Peyer's patch (tissue), 4 donors: Measurements from ENCODE around the gene RFNG. TPM values are rescaled to one million over a fixed set of nuclear protein-coding genes. Genes with fewer than 3 reads are reported as not detected.

Experiments
- DNase-seq, 3 donors: peaks; one replicate each; pipeline ENCODE4 v3.0.0-alpha.2; 2017 to 2019
- H3K27ac ChIP-seq, 4 donors: fragments of 200-600 bp; sonication (generic); one replicate each; pipeline ENCODE4 v1.5.1; 2016 to 2019
- H3K27me3 ChIP-seq, 2 donors: fragments of 200-600 bp; sonication (generic); one replicate each; pipeline ENCODE4 v1.5.1; 2019
- H3K36me3 ChIP-seq, 3 donors: fragments of 200-600 bp; sonication (generic); one replicate each; pipeline ENCODE4 v1.5.1; 2016 to 2019
- H3K4me1 ChIP-seq, 4 donors: fragments of 200-600 bp; sonication (generic); one replicate each; pipeline ENCODE4 v1.5.1; 2016 to 2019
- H3K4me3 ChIP-seq, 4 donors: fragments of 200-600 bp; sonication (generic); 1 replicate in 3 of 4; 2 replicates in 1 of 4; pipeline ENCODE4 v1.5.1; 2016 to 2019; ENCODE audit warnings: mild to moderate bottlenecking in 1 of 4
- H3K9me3 ChIP-seq, 4 donors: fragments of 200-600 bp; sonication (generic); one replicate each; pipeline ENCODE4 v1.5.1; 2016 to 2019; ENCODE audit warnings: mild to moderate bottlenecking in 1 of 4
- POLR2A ChIP-seq, 2 donors: fragments of 450-650 bp; IDR thresholded peaks; one replicate each; pipeline ENCODE4 v1.5.1; 2017; ENCODE audit warnings: antibody characterized with exemption in 2 of 2, mild to moderate bottlenecking in 2 of 2, moderate library complexity in 2 of 2
- total RNA-seq, 4 donors: library from RNA; depleted of rRNA; stranded (reverse); fragments of >200 nt; gene quantifications; one replicate each; pipeline ENCODE4 v1.1.0, GENCODE V29; 2016
- TF ChIP-seq, protein P1 (sequence below), 6 experiments: fragments of 450-650 bp in 4 of 6; fragments of 200-600 bp in 2 of 6; sonication (generic) in 1 of 6; IDR thresholded peaks; one replicate each; pipeline ENCODE4 v1.5.1; 2017 to 2019; ENCODE audit warnings: antibody characterized with exemption in 6 of 6, mild to moderate bottlenecking in 3 of 6, moderate library complexity in 1 of 6

RFNG gene
- total RNA-seq, 4 donors from 2014 or later = 42.9 to 65.7 (median 50.2) TPM

DNA sequence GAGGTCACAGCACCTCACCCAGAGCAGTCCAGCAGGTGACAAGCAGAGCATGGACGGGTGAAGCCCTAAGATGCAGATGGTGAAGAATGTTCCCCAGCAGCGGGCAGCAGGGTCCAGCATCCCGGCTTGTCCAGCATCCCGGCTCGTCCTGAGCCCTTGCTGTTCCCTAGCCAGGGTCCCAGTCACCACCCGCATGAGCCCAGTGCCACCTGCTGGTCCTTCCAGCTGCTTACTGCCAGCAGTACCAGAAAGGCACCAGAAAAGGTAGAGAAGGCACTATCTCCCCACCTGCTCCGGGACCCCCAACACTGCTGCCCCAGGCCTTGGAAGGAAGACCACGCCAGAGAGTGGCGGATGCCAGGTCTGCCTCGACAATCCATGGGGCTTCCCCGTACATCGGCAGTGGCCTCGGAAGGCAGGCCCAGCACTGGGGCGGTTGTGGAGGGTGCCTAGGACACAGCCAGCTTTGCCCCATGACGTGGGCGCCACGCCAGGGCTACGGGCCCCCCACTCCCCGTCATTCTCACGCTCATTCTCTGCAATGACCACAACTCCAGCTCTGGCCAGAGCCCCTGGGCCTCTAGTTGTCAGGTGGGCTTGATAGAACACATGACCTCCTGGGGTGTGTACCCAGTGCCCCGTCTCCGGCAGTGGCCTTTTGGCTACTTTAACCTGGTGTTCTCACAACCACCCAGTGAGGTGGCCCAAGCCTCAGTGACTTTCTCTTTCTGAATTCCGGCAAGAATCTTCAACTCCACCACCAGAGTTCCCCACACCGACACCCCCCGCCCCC lies 30.3 kb downstream of the RFNG start:
- no peaks in the 10 kb centered on the region for H3K27me3 ChIP-seq
- peak overlapping the region in 3 of 4 donors; percentile 76 to 92 (median 89) for H3K4me3 ChIP-seq
- H3K27ac ChIP-seq = peak overlapping the region in 3 of 4 donors; percentile 42 to 74 (median 73)
- TF ChIP-seq POLR2A (IDR thresholded peaks at IDR 0.05) = no peak
- TF ChIP-seq, protein P1, sequence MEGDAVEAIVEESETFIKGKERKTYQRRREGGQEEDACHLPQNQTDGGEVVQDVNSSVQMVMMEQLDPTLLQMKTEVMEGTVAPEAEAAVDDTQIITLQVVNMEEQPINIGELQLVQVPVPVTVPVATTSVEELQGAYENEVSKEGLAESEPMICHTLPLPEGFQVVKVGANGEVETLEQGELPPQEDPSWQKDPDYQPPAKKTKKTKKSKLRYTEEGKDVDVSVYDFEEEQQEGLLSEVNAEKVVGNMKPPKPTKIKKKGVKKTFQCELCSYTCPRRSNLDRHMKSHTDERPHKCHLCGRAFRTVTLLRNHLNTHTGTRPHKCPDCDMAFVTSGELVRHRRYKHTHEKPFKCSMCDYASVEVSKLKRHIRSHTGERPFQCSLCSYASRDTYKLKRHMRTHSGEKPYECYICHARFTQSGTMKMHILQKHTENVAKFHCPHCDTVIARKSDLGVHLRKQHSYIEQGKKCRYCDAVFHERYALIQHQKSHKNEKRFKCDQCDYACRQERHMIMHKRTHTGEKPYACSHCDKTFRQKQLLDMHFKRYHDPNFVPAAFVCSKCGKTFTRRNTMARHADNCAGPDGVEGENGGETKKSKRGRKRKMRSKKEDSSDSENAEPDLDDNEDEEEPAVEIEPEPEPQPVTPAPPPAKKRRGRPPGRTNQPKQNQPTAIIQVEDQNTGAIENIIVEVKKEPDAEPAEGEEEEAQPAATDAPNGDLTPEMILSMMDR (IDR thresholded peaks at IDR 0.05) = peak; percentile 34 to 89 (median 73)
- DNase-seq = peak; percentile 63 to 87 (median 84)
- no peaks in the 10 kb centered on the region for H3K9me3 ChIP-seq
- peaks cover 0 to 14% (median 0%) of the 10 kb centered on the region in 3 donors for H3K36me3 ChIP-seq
- H3K4me1 ChIP-seq = peaks cover 3 to 35% (median 19%) of the 10 kb centered on the region in 4 donors

DNA sequence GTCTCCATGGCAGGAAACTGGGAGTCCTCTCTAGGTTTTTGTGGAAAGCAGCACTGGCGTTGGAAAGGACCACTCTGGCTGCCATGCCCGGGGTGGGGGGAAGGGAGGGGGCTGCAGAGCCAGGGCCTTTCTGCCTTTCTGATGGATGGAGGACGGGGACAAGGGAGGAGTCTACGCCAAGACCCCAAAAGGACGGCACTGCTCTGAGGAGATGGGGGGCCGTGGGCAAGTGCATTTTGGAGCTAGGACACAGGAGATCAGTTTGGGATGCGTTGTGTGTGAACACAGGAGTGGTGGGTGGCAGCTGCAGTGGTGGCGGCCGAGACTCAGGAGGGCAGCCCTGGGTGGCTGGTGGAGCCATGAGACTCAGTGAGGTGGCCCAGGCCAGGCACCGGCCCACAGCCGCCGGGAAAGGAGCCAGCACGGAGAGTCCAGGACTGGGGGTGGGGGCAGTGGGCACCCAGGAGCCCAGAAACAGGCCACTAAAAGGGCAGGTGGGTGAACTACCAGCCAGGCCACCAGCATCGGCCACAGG lies 31.0 kb downstream of the RFNG start:
- no peak for TF ChIP-seq POLR2A (IDR thresholded peaks at IDR 0.05)
- TF ChIP-seq, protein P1 (IDR thresholded peaks at IDR 0.05) = no peak
- Histone ChIP-seq H3K36me3 (peaks cover 0 to 14% (median 0%) of the 10 kb centered on the region in 3 donors), H3K9me3 (no peaks in the 10 kb centered on the region), H3K27ac (no peak overlapping the region), H3K4me3 (no peak overlapping the region), H3K4me1 (peaks cover 3 to 35% (median 19%) of the 10 kb centered on the region in 4 donors), H3K27me3 (no peaks in the 10 kb centered on the region)
- no peak for DNase-seq

DNA sequence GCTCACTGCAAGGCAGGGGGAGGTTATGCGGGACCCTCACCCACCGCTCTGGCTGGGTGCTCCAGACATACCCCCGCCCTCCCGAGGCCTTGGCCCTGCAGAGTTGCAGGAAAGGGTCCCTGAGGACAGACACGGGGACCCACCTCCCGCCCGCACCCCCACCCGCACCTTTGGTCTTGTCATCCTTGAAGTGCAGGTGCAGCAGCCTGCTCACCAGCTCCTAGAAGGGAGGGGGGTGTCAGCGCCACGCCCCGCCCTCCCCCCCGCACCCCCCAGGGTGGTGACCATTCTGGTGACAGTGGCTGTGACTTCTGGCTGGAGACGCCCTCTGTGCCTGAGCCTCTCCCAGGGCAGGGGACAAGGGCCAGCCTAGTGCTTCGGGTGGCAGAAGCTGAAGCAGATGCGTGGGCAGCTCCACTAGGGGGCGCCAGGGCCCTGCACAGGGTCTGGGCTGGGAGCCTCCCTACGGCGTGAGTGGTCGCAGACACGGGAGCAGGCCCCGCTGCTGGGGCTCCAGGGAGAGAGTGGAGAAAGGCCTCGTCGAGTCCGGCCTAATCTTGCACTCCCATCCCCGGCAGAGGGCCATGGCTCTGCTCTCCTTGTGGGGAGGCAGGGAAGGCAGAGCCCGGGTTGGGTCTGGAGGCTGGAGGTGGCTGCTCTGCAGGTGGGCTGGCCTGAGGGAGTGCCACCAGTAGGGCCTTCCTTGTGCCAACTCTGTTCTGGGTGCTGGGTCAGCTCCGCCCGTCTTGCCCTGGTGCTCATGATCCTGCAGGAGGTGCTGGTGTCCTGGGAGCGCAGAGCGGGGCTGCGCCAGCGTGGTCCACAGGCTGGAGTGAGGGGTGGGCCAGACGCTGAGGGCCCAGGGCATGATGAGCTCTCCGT lies 31.7 kb downstream of the RFNG start:
- H3K4me1 ChIP-seq = peaks cover 3 to 35% (median 19%) of the 10 kb centered on the region in 4 donors
- peak; percentile 42 to 80 (median 78) for DNase-seq
- no peak for TF ChIP-seq POLR2A (IDR thresholded peaks at IDR 0.05)
- TF ChIP-seq, protein P1 (IDR thresholded peaks at IDR 0.05) = peak; percentile 53 to 76 (median 68)
- H3K9me3 ChIP-seq = no peaks in the 10 kb centered on the region
- H3K27ac ChIP-seq = no peak overlapping the region
- peaks cover 0 to 14% (median 0%) of the 10 kb centered on the region in 3 donors for H3K36me3 ChIP-seq
- H3K4me3 ChIP-seq = no peak overlapping the region
- no peaks in the 10 kb centered on the region for H3K27me3 ChIP-seq

DNA sequence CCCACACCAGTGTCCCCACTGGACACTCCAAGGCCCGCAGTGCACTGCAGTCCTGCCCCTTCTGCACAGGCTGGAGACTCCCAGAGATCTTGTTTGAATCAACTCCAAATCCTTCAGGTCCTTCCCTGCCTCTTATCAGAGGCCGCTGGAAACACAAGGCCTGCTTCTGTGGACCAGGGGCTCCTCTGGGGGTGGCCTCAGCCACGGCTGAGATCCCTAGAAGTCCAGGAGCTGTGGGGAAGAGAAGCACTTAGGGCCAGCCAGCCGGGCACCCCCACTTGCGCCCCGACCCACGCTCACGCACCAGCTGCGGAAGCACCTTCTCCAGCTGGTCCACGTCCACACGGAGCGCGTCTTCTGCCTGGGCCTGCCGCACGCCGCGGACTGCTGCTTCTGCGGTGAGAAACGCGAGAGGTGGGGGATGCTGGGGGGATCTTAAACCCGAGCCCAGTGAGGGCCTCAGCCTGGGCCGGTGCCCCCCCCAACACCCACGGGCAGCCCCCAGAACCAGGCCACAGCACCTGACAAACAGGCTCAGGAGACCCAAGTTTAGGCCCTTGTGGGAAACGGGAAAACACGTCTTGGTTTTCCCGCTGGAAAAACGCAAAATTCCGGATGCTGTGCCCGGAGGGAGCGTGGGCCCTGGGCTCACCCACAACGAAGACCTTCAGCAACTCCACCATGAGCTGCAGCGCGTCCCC lies 32.5 kb downstream of the RFNG start:
- no peaks in the 10 kb centered on the region for H3K9me3 ChIP-seq
- peaks cover 0 to 14% (median 0%) of the 10 kb centered on the region in 3 donors for H3K36me3 ChIP-seq
- no peak overlapping the region for H3K27ac ChIP-seq
- no peak overlapping the region for H3K4me3 ChIP-seq
- TF ChIP-seq, protein P1 (IDR thresholded peaks at IDR 0.05) = no peak
- TF ChIP-seq POLR2A (IDR thresholded peaks at IDR 0.05) = no peak
- no peaks in the 10 kb centered on the region for H3K27me3 ChIP-seq
- H3K4me1 ChIP-seq = peaks cover 3 to 31% (median 19%) of the 10 kb centered on the region in 4 donors
- no peak for DNase-seq
